HG03066 (cell line): ENCODE data around the gene KRT75.

ENCODE experiments used
- ATAC-seq: cut with Tn5 transposase; IDR thresholded peaks from one replicate; pipeline ENCODE4 v1.9.1; 2021; ENCODE audit warnings: low read depth; ENCODE audit not compliant: unreplicated experiment

KRT75 gene

DNA sequence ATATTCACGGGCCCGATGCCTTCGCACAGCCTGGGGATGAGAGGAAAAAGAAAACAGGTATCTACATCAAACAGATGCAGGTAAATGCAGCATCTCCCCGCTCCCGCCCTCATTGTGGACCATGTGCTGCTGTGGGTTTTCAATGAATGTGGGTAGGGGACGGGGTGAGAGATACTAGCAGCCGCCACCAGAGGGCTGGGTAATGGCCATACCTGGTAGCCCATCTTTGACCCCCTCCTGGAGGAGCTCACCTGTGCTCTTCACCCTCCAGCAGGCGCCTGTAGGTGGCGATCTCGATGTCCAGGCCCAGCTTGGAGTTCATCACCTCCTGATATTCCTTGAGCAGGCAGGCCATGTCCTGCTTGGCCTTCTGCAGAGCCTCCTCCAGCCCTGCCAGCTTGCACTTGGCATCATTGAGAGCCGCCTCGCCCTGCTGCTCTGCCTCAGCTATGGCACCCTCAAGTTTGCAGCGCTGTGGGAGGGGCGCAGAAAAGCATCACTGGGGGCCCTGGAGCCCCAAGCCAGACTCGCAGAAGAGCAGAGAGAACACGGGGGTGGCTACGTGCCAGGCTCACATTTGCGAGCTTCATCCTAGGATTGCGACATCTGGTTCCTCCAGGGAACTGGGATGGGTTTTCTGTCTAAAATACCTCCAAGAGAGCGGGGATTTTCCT, 38.3 kb downstream of the KRT75 start:
- ATAC-seq = no peak

GRCh38 chr12:52394836-52395405, 39.2 kb downstream of the KRT75 start:
- ATAC-seq = no peak

GRCh38 chr12:52392465-52393007, 41.6 kb downstream of the KRT75 start:
- no peak for ATAC-seq

- no peak for ATAC-seq
Measured at GRCh38 chr12:52391618-52392002, 42.6 kb downstream of the KRT75 start.

DNA sequence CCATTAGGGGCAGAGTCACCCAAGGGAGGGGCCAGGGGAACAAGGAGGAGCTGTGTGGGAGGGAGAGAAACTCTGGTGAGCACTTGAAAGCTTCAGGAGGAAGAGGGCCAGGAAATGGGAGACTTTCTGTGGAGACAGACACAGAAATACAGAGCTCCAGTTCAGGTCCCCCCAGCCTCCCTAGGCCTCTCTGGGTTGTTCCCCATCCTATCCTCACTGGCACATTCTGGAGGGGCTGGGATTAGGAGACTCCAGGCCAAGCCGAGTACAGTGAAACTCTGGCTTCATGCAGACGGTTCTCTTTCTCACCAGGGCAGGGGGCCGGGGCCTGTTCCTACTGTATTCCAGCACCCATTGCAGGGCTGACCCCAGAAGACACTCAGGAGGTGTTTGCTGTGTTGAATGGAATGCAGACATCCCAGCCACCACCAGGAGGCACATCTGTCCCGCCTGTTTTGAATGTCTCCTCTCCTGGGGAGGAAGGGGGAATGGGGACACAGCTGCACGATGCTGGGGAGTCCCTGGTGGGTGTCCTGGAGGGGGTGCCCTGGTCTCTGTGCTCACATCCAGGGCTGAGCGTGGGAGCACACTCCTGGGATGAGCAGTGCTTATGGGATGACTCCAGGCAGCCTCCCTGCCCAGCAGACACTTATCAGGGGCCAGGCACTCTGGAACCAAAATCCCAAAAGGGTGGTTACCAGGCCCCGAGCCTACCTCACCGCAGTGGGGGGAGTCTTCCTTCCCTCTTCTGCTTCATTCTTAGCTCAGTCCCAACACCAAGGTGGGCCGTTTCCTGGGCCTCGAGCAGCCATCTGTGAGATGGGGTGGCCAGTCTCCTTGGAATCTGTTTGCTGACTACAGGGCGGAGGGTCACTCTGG, 43.2 kb downstream of the KRT75 start:
- ATAC-seq = no peak

DNA sequence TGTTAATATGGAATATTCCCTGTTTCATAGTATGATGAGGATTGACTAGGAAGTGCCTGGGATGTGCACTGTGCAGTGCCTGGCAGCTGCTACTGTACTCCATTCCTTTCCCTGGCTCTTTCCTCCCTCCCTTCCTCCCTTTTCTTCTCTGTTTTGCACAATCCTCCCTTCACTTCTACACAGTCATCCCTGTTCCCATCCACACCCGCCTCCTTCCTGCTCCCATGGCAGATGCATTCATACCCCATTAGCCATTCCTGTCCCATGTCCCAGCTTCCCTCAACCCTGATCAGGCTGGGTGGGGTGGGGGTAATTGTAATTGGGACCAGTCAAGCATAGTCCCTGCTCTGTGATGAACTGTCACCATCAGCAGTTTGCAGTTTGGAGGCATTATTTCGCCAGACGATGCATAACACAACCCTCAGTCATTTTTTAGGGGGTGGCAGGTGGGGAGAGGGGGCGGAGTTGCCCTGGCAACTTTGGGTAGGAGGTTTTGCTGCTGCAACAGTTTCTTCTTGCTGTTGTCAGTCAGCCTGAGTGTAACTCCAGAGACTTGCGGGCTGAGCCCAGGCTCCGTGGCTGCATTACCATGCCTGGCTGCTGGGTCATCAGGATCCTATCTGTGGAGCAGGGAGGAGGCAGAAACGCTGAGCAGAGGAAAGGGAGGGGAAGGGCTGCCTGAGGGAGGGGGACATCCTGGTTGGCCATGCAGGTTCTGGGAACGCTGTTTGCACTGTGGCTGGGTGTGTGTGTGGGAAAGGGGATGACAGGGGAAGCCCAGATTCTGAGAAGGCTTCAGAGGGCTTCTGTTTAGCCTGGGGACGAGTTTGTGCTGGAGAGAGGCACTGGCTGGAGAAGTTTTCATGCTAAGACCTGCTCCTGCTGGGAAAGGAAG, 44.6 kb downstream of the KRT75 start:
- no peak for ATAC-seq

- no peak for ATAC-seq
Measured at GRCh38 chr12:52387859-52388258, 46.3 kb downstream of the KRT75 start.

GRCh38 chr12:52385226-52385702, 48.9 kb downstream of the KRT75 start, which contains the start of gene KRT84:
Gene KRT84, minus strand, starts transcription at chr12:52385652. Its CDS starts 67 bp downstream, at chr12:52385585.
- ATAC-seq = no peak

DNA sequence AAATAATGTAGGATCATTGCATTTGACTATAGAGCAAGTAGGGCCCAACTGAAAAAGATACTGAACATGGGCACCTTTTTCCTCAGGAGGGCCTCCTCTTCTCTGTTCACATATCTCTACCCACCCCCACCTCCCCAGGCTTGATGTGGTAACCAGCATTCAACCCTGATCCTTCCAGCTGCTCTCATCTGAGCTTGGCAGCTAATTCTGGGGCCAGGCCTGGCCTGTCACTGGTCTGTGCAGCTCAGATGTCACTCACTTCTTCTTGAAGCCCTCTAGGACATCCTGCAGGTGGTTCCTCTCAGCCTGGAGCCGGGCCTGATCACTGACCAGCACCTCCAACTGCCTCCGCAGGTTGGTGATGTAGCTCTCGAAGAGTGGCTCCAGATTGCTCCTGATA, 50.8 kb downstream of the KRT75 start:
- ATAC-seq = no peak

- no peak for ATAC-seq
Measured at GRCh38 chr12:52382854-52383253, 51.3 kb downstream of the KRT75 start.

- no peak for ATAC-seq
Measured at GRCh38 chr12:52381206-52381605, 53.0 kb downstream of the KRT75 start.

- no peak for ATAC-seq
Measured at GRCh38 chr12:52380271-52380694, 53.9 kb downstream of the KRT75 start.

- no peak for ATAC-seq
Measured at GRCh38 chr12:52379536-52379935, 54.6 kb downstream of the KRT75 start.

DNA sequence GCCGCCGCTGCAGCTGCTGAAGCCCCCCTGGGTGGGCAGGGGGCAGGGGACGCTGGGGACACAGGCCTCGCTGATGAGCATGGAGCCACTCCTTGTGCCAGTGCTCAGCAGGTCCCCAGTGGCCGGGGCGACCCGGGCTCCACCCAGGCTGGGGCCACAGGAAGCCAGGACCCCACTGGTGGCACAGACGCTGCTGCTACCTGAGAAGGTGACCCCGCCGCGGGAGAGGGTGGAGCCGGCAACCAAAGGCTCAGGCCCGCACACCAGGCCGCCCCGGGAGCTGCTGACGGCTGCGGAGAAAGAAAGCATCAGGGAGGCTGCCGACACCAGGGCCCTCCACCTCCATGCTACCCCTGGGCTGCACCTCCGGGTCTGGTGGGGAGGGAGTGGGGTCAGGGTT, 56.1 kb downstream of the KRT75 start:
- no peak for ATAC-seq

GRCh38 chr12:52377266-52377665, 56.9 kb downstream of the KRT75 start:
- no peak for ATAC-seq
